ENCODE data around the gene RACGAP1. TPM values are rescaled to one million over a fixed set of nuclear protein-coding genes. Genes with fewer than 3 reads are reported as not detected.
A peak's percentile ranks its signal among the peaks of the same experiment; 100 is the strongest.

RACGAP1 gene
- total and polyA plus RNA-seq, 2 experiments from 2014 or later = 19.0 to 52.8 TPM

- TF ChIP-seq ETS1 (IDR thresholded peaks at IDR 0.05) = no peak
- TF ChIP-seq NANOG (IDR thresholded peaks at IDR 0.05; ENCODE audit: borderline replicate concordance) = no peak
- TF ChIP-seq JUNB (IDR thresholded peaks at IDR 0.05; ENCODE audit: unreplicated experiment) = no peak
Observed at GRCh38 chr12:50018968-50019367, 6.3 kb downstream of the RACGAP1 start (continued).

GRCh38 chr12:50018154-50018553 lies 7.1 kb downstream of the RACGAP1 start:
- Mint-ChIP-seq H3K27ac (peak overlapping the region; percentile 26; the same call in 1 of the 2 replicates), H3K27me3 (ENCODE audit: insufficient read depth, low read depth, poor library complexity) (peaks cover 3% of the 10 kb centered on the region), H3K36me3 (ENCODE audit: low read depth) (peaks cover 25% of the 10 kb centered on the region), H3K9me3 (no peaks in the 10 kb centered on the region), H3K4me1 (peaks cover 13% of the 10 kb centered on the region), H3K4me3 (peak overlapping the region; percentile 2; the same call in 1 of the 3 replicates)
- Histone ChIP-seq H3F3A (replicated peaks; ENCODE audit: low read depth) (no peaks in the 10 kb centered on the region), H3K4me2 (no peak overlapping the region), H4K20me1 (replicated peaks; ENCODE audit: insufficient read depth) (peaks cover 6% of the 10 kb centered on the region), H3K27ac (ENCODE audit: low read depth) (no peak overlapping the region), H3K36me3 (ENCODE audit: insufficient read depth) (peaks cover 10% of the 10 kb centered on the region; the same call in 1 of the 2 replicates), H3K79me2 (replicated peaks; ENCODE audit: insufficient read depth) (peaks cover 70% of the 10 kb centered on the region), H3K4me1 (ENCODE audit: insufficient read depth) (peaks cover 6% of the 10 kb centered on the region; the same call in 1 of the 2 replicates), H3K27me3 (ENCODE audit: insufficient read depth) (no peaks in the 10 kb centered on the region), H2AFZ (no peak overlapping the region), H3K4me3 (no peak overlapping the region), H3K9me2 (ENCODE audit: insufficient read depth) (no peaks in the 10 kb centered on the region)
- DNase-seq (ENCODE audit: low spot score) = peak; percentile 28
- no peak for ATAC-seq
- TF ChIP-seq EZH2phosphoT487 (IDR thresholded peaks at IDR 0.05; ENCODE audit: unreplicated experiment) = no peak
- no peak for TF ChIP-seq ZNF331 (CRISPR knock-in tag; IDR thresholded peaks at IDR 0.05; ENCODE audit: low read depth)
- no peak for TF ChIP-seq ETS1 (IDR thresholded peaks at IDR 0.05)
- TF ChIP-seq EZH2 (IDR thresholded peaks at IDR 0.05; ENCODE audit: low read depth, unreplicated experiment) = no peak
- TF ChIP-seq NANOG (IDR thresholded peaks at IDR 0.05; ENCODE audit: borderline replicate concordance) = no peak
- TF ChIP-seq STAT1 (IDR thresholded peaks at IDR 0.05; ENCODE audit: unreplicated experiment) = no peak
- no peak for TF ChIP-seq CREB1 (CRISPR knock-in tag; IDR thresholded peaks at IDR 0.05; ENCODE audit: low read depth)

GRCh38 chr12:50017641-50018040 lies 7.7 kb downstream of the RACGAP1 start:
- H3K27ac Mint-ChIP-seq = no peak overlapping the region
- no peak for DNase-seq (ENCODE audit: low spot score)
- no peak for ATAC-seq
- Histone ChIP-seq H3F3A (replicated peaks; ENCODE audit: low read depth) (no peaks in the 10 kb centered on the region), H3K27me3 (ENCODE audit: insufficient read depth) (no peaks in the 10 kb centered on the region), H3K4me1 (ENCODE audit: insufficient read depth) (peaks cover 6% of the 10 kb centered on the region; the same call in 1 of the 2 replicates), H3K79me2 (replicated peaks; ENCODE audit: insufficient read depth) (peaks cover 65% of the 10 kb centered on the region), H4K20me1 (replicated peaks; ENCODE audit: insufficient read depth) (peaks cover 6% of the 10 kb centered on the region), H3K4me3 (no peak overlapping the region), H3K36me3 (ENCODE audit: insufficient read depth) (peaks cover 10% of the 10 kb centered on the region; the same call in 1 of the 2 replicates), H2AFZ (no peak overlapping the region), H3K4me2 (no peak overlapping the region), H3K27ac (ENCODE audit: low read depth) (no peak overlapping the region), H3K9me2 (ENCODE audit: insufficient read depth) (no peaks in the 10 kb centered on the region)
- no peak overlapping the region for H3K4me3 Mint-ChIP-seq
- no peaks in the 10 kb centered on the region for H3K9me3 Mint-ChIP-seq
- H3K36me3 Mint-ChIP-seq (ENCODE audit: low read depth) = peaks cover 25% of the 10 kb centered on the region
- H3K27me3 Mint-ChIP-seq (ENCODE audit: insufficient read depth, low read depth, poor library complexity) = peaks cover 3% of the 10 kb centered on the region
- H3K4me1 Mint-ChIP-seq = peaks cover 13% of the 10 kb centered on the region
- TF ChIP-seq POLR2AphosphoS5 (IDR thresholded peaks at IDR 0.05; ENCODE audit: low read depth) = no peak
- TF ChIP-seq ZNF331 (CRISPR knock-in tag; IDR thresholded peaks at IDR 0.05; ENCODE audit: low read depth) = no peak
- TF ChIP-seq CTCF (conservative IDR thresholded peaks at IDR 0.05; ENCODE audit: low read depth in 2 of 2) = no peak

All from GM23338 (cell line).